Mesenchymal stem cell (in vitro differentiated cells and primary cell): ENCODE results near the gene BCL2.
A peak's percentile ranks its signal among the peaks of the same experiment; 100 is the strongest.

Experiments used
- DNase-seq: peaks from one replicate; pipeline ENCODE4 v3.0.0-alpha.2; 2013
- H2AFZ ChIP-seq: one replicate; pipeline ENCODE4 v1.6.1; 2013; ENCODE audit warnings: low read depth, mild to moderate bottlenecking, control low read depth, inconsistent platforms, low read length, moderate library complexity
- H2AK5ac ChIP-seq: 2 replicates; pipeline ENCODE4 v1.6.1; 2013; ENCODE audit warnings: low read length, moderate library complexity, mild to moderate bottlenecking, inconsistent platforms; ENCODE audit not compliant: severe bottlenecking
- H2BK120ac ChIP-seq: one replicate; pipeline ENCODE4 v1.6.1; 2013; ENCODE audit warnings: low read depth, mild to moderate bottlenecking, inconsistent platforms, low read length, moderate library complexity
- H2BK12ac ChIP-seq, 2 experiments: one replicate each; pipeline ENCODE4 v1.6.1; 2013; ENCODE audit warnings: inconsistent platforms in 2 of 2, low read length in 2 of 2, mild to moderate bottlenecking in 2 of 2, moderate library complexity in 2 of 2, control low read depth in 1 of 2
- H2BK15ac ChIP-seq: one replicate; pipeline ENCODE4 v1.6.1; 2013; ENCODE audit warnings: mild to moderate bottlenecking, low read depth, inconsistent platforms; ENCODE audit not compliant: poor library complexity, severe bottlenecking
- H2BK5ac ChIP-seq: 2 replicates; pipeline ENCODE4 v1.6.1; 2013; ENCODE audit warnings: low read depth, mild to moderate bottlenecking, low read length, control low read depth, inconsistent platforms; ENCODE audit not compliant: poor library complexity, severe bottlenecking
- H3K14ac ChIP-seq, 2 experiments: one replicate each; pipeline ENCODE4 v1.6.1; 2013; ENCODE audit warnings: inconsistent platforms in 2 of 2, low read length in 2 of 2, control low read depth in 1 of 2, mild to moderate bottlenecking in 1 of 2, moderate library complexity in 1 of 2
- H3K18ac ChIP-seq, 2 experiments: one replicate each; pipeline ENCODE4 v1.6.1; 2013; ENCODE audit warnings: inconsistent platforms in 2 of 2, low read length in 2 of 2, control low read depth in 1 of 2, low read depth in 1 of 2, mild to moderate bottlenecking in 1 of 2
- H3K23ac ChIP-seq, 2 experiments: one replicate each; pipeline ENCODE4 v1.6.1; 2013; ENCODE audit warnings: inconsistent platforms in 2 of 2, low read length in 2 of 2, mild to moderate bottlenecking in 2 of 2, moderate library complexity in 2 of 2, control low read depth in 1 of 2
- H3K27ac ChIP-seq: 2 replicates; pipeline ENCODE4 v1.5.1; 2013; ENCODE audit warnings: mild to moderate bottlenecking, moderate library complexity, low read length, control low read depth, inconsistent platforms; ENCODE audit not compliant: poor library complexity, severe bottlenecking
- H3K27me3 ChIP-seq, 2 experiments: 2 replicates each; pipeline versions ENCODE4 v1.6.1 to v1.7.0; 2013; ENCODE audit warnings: low read length in 2 of 2, mild to moderate bottlenecking in 2 of 2, moderate library complexity in 2 of 2, control low read depth in 1 of 2, inconsistent platforms in 1 of 2; ENCODE audit not compliant: control insufficient read depth in 1 of 2, insufficient read depth in 1 of 2
- H3K36me3 ChIP-seq, 2 experiments: 2 replicates each; pipeline versions ENCODE4 v1.6.1 to v1.7.0; 2013; ENCODE audit warnings: low read length in 2 of 2, control low read depth in 1 of 2, inconsistent platforms in 1 of 2, low read depth in 1 of 2, mild to moderate bottlenecking in 1 of 2; ENCODE audit not compliant: insufficient read depth in 2 of 2, control insufficient read depth in 1 of 2
- H3K4ac ChIP-seq, 2 experiments: one replicate each; pipeline ENCODE4 v1.6.1; 2013; ENCODE audit warnings: inconsistent platforms in 2 of 2, low read length in 2 of 2, mild to moderate bottlenecking in 2 of 2, moderate library complexity in 2 of 2, control low read depth in 1 of 2, low read depth in 1 of 2
- H3K4me1 ChIP-seq: 2 replicates; pipeline ENCODE4 v1.6.1; 2013; ENCODE audit warnings: low read depth, low read length, control low read depth; ENCODE audit not compliant: control insufficient read depth, insufficient read depth
- H3K4me2 ChIP-seq: 2 replicates; pipeline ENCODE4 v1.6.1; 2013; ENCODE audit warnings: low read length, mild to moderate bottlenecking, inconsistent platforms; ENCODE audit not compliant: poor library complexity, severe bottlenecking
- H3K4me3 ChIP-seq, 2 experiments: 2 replicates each; pipeline versions ENCODE4 v1.5.1 to v1.7.0; 2013; ENCODE audit warnings: low read length in 2 of 2, mild to moderate bottlenecking in 2 of 2, control low read depth in 1 of 2, low read depth in 1 of 2; ENCODE audit not compliant: insufficient read depth in 1 of 2
- H3K79me1 ChIP-seq: replicated peaks from 2 replicates; pipeline ENCODE4 v1.6.1; 2013; ENCODE audit warnings: mild to moderate bottlenecking, control low read depth, low read length, inconsistent platforms; ENCODE audit not compliant: poor library complexity, severe bottlenecking
- H3K9ac ChIP-seq: 2 replicates; pipeline ENCODE4 v1.7.0; 2013; ENCODE audit warnings: mild to moderate bottlenecking, low read length, moderate library complexity
- H3K9me3 ChIP-seq: 2 replicates; pipeline ENCODE4 v1.7.0; 2013; ENCODE audit warnings: mild to moderate bottlenecking, low read length; ENCODE audit not compliant: control insufficient read depth
- H4K8ac ChIP-seq: one replicate; pipeline ENCODE4 v1.6.1; 2013; ENCODE audit warnings: inconsistent platforms, mild to moderate bottlenecking, low read length, moderate library complexity
- H4K91ac ChIP-seq: one replicate; pipeline ENCODE4 v1.6.1; 2013; ENCODE audit warnings: mild to moderate bottlenecking, low read length, inconsistent platforms
- WGBS: methylation state at CpG from one replicate; pipeline ENCODE4 v1.1.7; 2013; ENCODE audit warnings: mixed read lengths; 5-methylcytosine and 5-hydroxymethylcytosine counted together

Gene BCL2

GRCh38 chr18:63155910-63156773, 163.4 kb downstream of the BCL2 start:
- Histone ChIP-seq H3K4me1 (peaks cover 6% of the 10 kb centered on the region), H3K27me3 (peaks cover 4 to 10% of the 10 kb centered on the region in 2 experiments), H3K23ac (no peak overlapping the region), H3K9me3 (no peaks in the 10 kb centered on the region), H3K14ac (no peak overlapping the region), H4K91ac (no peak overlapping the region), H2BK12ac (no peak overlapping the region), H3K4ac (no peak overlapping the region), H3K27ac (no peak overlapping the region), H2BK5ac (no peak overlapping the region), H3K79me1 (no peaks in the 10 kb centered on the region), H3K4me2 (no peak overlapping the region), H3K18ac (no peak overlapping the region), H4K8ac (no peak overlapping the region), H3K36me3 (no peaks in the 10 kb centered on the region), H2AK5ac (no peak overlapping the region), H3K4me3 (no peak overlapping the region), H3K9ac (no peak overlapping the region), H2BK120ac (no peak overlapping the region), H2BK15ac (no peak overlapping the region), H2AFZ (no peak overlapping the region)
- no peak for DNase-seq
- WGBS: 81% methylated on average over 12 of the region's 14 CpGs

GRCh38 chr18:63155169-63155852, 164.3 kb downstream of the BCL2 start:
- Histone ChIP-seq H3K27ac (no peak overlapping the region), H2BK15ac (no peak overlapping the region), H3K27me3 (peaks cover 4 to 10% of the 10 kb centered on the region in 2 experiments), H3K14ac (no peak overlapping the region), H3K36me3 (no peaks in the 10 kb centered on the region), H3K79me1 (no peaks in the 10 kb centered on the region), H3K18ac (no peak overlapping the region), H2BK12ac (no peak overlapping the region), H4K8ac (no peak overlapping the region), H2BK120ac (no peak overlapping the region), H3K23ac (no peak overlapping the region), H3K9ac (no peak overlapping the region), H3K4ac (no peak overlapping the region), H2AFZ (no peak overlapping the region), H3K4me2 (no peak overlapping the region), H3K4me3 (no peak overlapping the region), H3K9me3 (no peaks in the 10 kb centered on the region), H2AK5ac (no peak overlapping the region), H2BK5ac (no peak overlapping the region), H4K91ac (peak overlapping the region; percentile 25), H3K4me1 (peaks cover 6% of the 10 kb centered on the region)
- DNase-seq: peak; percentile 5
- WGBS: 62% methylated on average over 21 of the region's 23 CpGs

GRCh38 chr18:63154350-63155152, 165.0 kb downstream of the BCL2 start:
- Histone ChIP-seq H3K4me2 (no peak overlapping the region), H3K23ac (no peak overlapping the region), H3K4me1 (peaks cover 6% of the 10 kb centered on the region), H3K18ac (no peak overlapping the region), H3K9ac (no peak overlapping the region), H4K91ac (no peak overlapping the region), H3K4me3 (no peak overlapping the region), H4K8ac (no peak overlapping the region), H2BK12ac (no peak overlapping the region), H2AFZ (no peak overlapping the region), H2BK120ac (no peak overlapping the region), H3K14ac (no peak overlapping the region), H3K9me3 (no peaks in the 10 kb centered on the region), H3K4ac (no peak overlapping the region), H2BK15ac (no peak overlapping the region), H3K27me3 (peaks cover 4 to 10% of the 10 kb centered on the region in 2 experiments), H2AK5ac (no peak overlapping the region), H3K27ac (no peak overlapping the region), H3K79me1 (no peaks in the 10 kb centered on the region), H2BK5ac (no peak overlapping the region), H3K36me3 (no peaks in the 10 kb centered on the region)
- no peak for DNase-seq
- WGBS: 89% methylated on average over 10 of the region's 10 CpGs

GRCh38 chr18:63152791-63153190, 166.8 kb downstream of the BCL2 start:
- peaks cover 8% of the 10 kb centered on the region for H3K4me1 ChIP-seq
- H3K4me2 ChIP-seq: no peak overlapping the region
- 93% methylated on average over 6 of the region's 7 CpGs for WGBS

More at GRCh38 chr18:63152791-63153190, 166.8 kb downstream of the BCL2 start:
- Histone ChIP-seq H2AK5ac (no peak overlapping the region), H3K79me1 (no peaks in the 10 kb centered on the region), H3K27me3 (peaks cover 4 to 10% of the 10 kb centered on the region in 2 experiments), H3K4me3 (no peak overlapping the region), H3K9me3 (no peaks in the 10 kb centered on the region), H3K36me3 (no peaks in the 10 kb centered on the region), H2BK15ac (no peak overlapping the region), H2BK5ac (no peak overlapping the region), H2AFZ (no peak overlapping the region), H3K18ac (no peak overlapping the region), H3K4ac (no peak overlapping the region), H2BK120ac (no peak overlapping the region), H2BK12ac (no peak overlapping the region), H3K14ac (no peak overlapping the region), H3K27ac (no peak overlapping the region), H4K91ac (no peak overlapping the region), H3K9ac (no peak overlapping the region), H4K8ac (no peak overlapping the region), H3K23ac (no peak overlapping the region)
- no peak for DNase-seq
